Measurements from ENCODE around the gene ARMC9.

The ARMC9 gene

DNA sequence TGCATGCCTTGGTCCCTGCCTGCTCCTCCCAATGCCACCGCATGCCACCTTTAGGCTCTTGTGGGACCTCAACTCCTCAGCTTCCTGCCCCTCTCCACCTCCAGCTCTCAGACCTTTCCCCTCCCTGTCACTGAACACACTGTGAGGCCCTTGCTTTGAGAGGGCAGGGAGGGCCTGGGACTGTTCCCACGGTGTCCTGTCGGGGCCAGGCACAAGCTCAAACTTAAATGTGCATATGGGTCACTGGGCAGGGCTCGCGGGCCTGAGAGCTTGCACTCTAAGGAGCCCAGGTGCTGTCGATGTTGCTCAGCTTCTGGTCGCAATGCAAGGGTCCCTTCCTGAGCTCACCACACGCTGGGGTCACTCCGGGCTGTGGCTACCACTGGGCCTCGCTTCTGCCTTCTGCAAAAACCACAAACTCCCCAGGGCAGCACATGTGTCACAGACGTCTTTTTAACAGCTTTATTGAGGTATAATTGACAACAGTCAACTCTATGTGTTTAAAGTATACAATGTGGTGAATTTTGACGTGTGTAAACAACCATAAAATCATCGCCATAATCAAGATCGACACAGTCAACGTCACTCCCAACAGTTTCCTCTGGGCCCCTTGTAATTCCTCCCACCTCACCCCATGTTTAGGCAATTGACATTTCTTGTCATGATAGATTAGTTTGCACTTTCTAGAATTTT, 185.1 kb downstream of the ARMC9 start:
- no peak for DNase-seq (ENCODE audit: low read depth)

DNA sequence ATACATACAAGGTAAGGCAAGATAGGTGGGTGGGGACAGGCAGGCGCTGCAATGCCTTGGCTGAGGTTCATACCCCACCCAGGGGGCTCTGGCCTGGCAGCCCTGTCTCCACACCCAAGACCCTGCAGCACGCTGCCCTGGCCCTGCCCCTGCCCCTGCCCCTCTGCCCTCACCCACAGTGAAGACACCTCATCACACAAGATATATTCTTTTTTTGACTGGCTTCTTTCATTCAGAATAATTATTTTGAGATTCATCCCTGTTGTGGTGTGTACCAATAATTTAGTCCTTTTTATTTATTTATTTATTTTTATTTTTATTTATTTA, 185.6 kb downstream of the ARMC9 start:
- no peak for DNase-seq (ENCODE audit: low read depth)

DNA sequence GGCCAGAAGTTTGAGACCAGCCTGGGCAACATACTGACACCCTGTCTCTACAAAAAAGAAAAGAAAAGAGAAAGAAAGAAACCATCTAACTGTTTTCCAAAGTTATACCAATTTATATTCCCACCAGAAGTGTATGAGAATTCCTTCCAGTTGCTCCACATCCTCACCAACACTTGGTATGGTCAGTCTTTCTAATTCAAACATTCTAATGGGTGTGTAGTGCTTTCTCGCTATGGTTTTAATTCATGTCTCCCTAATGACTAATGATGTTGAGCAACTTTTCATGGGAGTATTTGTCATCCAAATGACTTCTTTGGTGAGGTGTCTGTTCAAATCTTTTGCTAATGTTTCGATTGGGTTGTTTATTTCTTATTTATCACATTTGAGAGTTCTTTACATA, 186.5 kb downstream of the ARMC9 start:
- DNase-seq (ENCODE audit: low read depth): no peak

DNA sequence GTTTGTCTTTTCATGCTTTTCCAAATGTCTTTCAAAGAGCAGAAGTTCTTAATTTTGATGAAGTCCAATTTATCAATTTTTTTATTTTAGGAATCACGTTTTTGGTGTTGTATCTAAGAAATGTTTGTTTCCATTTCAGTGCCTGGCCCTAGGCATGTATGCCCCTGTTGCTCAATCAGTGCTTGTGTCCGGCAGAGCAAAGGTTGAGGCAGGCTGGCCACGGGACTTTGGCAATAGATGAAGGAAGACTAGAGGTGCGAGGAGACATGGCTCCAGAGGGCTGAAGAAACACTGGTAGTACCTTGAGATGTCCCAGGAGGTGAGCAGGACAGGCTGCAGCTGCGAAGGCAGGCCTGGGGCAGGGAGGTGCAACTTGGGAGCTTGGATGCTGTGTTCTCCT, 187.0 kb downstream of the ARMC9 start:
- DNase-seq (ENCODE audit: low read depth): no peak

DNA sequence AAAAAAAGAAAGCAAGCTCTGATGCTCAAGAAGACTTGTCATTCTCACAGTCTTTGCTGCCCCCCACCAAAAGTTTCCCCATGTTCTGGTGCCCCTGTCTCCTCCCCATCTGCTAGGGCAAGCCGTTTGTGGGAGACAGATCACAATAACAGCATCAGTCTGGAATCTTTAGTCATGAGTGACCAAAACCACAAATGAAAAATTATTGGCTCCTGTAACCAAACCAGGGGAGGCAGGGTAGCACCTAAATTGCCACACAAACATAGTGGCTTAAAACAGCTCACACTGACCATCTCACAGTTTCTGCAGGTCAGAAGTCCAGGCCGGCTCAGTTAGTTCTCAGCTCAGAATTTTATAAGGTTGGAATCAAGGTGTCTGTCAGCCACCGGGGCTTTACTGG, 188.0 kb downstream of the ARMC9 start:
- DNase-seq (ENCODE audit: low read depth): no peak

DNA sequence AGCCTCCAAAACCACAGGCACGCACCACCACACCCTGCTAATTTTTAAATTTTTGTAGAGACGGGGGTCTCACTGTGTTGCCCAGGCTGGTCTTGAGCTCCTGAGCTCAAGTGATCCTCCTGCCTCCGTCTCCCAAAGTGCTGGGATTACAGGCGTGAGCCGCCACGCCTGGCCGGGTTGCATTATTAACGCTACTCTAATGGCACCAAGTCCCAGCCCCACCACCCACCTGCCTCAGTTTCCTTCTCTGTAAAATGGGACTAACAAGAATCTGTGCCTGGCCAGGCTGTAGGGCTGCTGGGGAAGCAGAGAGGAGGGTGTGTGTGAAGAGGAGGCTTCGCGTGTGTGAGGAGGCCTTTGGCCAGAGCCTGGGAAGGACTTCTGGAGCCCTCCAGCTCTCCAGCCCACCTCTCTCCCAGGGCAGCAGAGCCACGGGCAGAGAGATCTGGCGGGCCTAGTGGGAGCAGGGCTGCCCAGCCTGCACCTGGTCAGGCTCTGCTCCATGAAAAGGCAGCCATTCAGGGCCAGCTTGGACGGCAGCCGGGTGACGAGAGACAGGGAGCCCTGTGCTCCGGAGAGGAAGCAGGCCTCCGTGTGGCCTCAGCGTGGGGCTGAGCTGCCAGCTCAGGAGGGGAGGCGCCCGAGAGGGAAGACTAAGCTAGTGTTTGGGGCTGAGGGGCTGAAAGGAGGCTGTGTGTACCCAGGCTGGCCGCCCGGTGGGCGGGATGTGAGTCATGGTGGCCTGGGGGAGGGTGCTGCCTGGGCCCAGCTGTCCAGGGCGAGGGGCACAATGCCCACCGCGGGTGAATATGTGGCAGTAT, 189.7 kb downstream of the ARMC9 start:
- no peak for DNase-seq (ENCODE audit: low read depth)

DNA sequence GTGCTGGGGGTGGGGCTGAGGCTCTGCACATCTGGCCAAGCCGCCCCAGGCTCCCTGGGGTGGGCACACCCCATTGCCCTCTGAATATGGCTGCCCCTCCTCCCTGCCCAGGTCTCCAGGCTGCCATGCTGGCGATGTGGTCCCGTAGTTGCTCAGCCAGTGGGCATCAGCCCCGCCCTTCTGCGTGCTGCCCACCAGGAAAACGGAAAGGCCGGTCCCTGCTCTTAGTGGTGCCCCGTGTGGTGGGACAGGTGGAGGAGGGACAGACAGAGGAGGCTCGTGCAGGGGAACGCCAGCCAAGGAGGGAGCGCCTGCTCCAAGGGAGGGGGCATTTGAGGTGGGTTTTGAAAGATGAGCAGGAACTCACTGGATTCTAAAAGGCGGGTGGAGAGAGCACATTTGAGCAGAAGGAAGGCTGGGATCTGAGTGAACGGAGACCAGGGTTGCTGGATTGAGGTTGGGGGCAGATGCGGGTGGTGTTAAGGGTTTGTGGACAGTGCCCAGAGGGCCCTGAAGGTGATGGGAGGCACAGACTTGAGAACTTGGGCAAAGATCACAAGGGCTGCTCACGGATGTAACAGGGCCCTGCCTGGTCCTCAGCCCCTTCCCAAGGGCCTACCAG, 190.4 kb downstream of the ARMC9 start:
- DNase-seq (ENCODE audit: low read depth): no peak

DNA sequence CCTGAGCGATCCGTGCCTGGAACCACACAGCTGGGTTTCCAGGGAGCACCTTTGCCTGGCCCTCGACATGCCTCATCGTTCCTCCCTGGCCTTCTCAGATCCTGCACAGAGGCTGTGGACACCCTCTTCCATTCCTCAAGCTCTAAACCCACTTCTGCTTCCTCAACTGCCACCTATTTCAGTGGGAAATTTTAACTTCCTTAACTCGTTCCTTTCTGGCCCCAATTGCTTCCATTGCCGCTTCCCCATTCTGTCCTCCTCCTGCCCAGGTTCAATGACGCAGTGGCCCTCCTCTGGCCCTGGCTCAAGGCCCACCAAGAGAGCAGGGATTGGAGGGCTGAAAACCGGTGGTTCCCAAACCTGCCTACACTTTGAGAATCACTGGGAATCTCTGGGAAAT, 192.2 kb downstream of the ARMC9 start:
- DNase-seq (ENCODE audit: low read depth): no peak

DNA sequence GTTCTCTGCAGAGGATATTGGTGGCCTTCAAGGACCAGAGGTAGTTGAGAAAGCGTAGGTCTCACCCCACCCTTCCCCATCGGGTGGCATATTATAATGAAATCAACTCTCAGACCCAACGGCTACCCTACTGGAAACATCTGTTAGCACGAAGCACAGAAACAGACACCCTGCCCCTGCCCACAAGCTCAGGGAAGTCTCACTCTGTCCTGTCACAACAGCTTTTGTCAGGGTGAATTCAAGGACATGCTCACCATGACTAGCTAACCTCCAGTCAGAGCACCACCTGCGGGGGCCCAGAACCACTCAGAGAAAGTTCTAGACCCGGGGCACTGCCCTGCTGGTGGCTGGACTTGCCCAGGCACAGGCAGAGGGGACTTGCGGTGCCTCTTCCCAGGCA, 193.6 kb downstream of the ARMC9 start:
- DNase-seq (ENCODE audit: low read depth): no peak

DNA sequence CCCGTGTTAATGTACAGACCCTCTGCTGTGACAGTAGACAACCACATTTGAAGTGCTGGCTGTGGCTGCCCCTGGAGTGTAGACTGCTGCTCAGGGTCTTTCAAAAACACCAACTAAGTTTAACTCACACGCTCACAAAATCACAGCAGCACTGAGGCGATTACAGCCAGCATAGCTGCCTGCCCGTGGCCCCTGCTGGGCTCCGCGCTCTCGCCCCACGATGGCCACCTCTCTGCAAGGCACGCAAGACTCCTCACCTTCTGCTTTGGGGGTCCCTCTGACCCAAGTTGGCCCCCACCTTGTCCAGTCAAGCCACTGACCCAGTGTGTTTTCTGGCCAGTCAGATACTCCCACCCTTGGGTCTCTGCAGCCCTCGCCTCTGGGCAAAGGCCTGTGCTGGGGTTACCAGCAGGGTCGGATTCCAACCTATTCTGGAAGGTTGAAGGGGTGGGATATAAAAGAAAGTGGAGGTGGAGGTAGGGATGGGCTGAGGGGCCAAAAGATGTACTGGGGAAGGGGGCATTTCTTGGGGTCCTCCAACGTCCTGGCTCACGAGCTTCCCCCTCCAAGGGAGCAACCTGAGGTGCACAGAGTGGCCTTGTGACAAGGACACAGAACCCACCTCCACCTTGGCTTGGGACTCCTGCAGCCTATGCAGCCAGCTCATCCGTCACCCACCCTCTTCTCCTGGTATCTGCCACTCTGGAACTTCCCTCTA, 194.2 kb downstream of the ARMC9 start:
- no peak for DNase-seq (ENCODE audit: low read depth)

DNA sequence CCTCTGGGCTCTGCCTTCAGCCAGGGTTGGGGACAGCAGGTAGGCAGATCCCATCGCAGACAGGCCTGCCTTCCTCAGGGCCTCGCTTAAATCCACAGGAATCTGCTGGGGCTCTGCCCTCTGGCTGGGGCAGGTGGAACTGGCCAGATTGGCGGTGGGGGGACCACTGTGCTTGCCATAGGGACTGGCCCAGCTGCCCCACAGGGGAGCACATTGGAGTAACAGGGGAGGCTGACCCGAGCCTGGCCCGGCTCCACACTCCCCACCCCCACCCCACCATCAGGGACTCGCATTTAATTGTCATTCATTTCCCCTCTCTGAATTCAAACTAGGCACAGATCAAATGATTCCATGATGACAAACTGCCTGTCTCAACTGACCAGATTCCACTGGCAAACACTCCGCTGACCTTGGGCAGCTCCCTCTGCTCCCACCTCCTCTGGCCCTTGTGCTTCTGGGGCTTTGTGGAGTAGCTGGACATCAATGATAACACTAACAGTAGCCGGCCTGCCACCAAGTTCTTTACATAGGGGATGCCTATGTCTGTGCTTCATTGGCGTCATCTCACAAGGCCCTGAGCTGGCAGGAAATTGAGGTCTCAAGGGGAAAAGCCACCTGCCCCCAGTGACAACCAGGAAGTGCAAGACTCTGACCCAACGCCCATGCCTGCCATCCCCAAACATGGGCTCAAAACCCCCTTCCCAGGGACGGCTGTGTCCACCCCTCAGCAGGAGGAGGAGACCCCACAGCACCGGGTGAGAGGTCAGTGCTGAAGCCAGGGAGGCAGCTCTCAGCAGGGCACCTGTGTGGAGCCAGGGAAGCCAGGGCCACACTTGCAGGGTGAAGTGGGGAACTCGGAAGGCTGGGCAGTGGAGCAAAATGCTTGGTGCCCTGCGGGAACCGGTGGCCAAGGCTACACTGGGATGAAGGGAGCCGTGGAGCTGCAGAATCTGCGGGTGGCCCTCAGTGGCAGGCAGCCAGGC, 195.0 kb downstream of the ARMC9 start:
- peak; percentile 32 for DNase-seq (ENCODE audit: low read depth)

DNA sequence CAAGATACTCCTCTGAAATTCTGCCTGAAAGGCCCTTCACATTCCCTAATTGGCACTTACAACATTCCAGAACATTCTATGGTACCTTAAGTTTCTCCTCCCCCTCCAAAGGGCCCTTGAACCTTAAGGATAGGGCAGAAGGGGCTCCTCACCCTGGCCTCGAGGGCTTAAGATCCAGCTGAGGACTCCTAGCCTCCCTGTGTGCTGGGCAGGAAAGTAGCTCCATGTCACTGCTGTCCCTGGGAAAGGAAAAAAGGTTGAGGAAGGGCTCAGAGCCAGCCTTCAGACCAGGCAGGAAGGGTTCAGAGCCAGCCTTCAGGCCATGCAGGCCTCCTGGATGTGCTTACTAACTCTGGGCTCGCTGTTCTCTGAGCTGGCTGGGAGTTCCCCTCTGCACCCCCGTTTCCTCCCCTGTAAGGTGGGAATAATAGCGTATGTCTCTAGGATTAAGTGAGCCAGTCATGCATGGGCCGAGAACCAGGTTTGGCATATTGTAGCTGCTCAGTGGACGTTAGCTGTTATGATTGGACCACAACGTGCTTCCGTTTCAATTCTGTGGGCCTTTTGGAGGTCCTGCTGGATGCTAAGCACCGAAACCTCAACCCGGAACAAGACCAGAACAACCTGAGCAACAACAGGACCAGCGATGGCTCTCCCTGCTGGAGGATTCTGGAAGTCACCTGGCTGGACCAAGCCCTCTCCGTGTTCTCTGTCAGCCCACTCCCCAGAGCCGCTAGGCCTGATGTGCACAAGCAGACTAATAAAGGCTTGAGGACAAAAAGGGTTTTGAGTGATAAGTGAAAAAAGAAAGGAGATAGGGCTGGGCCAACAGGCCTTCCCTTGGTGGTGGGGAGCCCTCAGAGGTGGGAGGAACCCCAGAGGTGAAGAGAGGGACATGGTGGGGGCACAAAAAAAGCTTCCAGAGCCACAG, 196.0 kb downstream of the ARMC9 start:
- no peak for DNase-seq (ENCODE audit: low read depth)

DNA sequence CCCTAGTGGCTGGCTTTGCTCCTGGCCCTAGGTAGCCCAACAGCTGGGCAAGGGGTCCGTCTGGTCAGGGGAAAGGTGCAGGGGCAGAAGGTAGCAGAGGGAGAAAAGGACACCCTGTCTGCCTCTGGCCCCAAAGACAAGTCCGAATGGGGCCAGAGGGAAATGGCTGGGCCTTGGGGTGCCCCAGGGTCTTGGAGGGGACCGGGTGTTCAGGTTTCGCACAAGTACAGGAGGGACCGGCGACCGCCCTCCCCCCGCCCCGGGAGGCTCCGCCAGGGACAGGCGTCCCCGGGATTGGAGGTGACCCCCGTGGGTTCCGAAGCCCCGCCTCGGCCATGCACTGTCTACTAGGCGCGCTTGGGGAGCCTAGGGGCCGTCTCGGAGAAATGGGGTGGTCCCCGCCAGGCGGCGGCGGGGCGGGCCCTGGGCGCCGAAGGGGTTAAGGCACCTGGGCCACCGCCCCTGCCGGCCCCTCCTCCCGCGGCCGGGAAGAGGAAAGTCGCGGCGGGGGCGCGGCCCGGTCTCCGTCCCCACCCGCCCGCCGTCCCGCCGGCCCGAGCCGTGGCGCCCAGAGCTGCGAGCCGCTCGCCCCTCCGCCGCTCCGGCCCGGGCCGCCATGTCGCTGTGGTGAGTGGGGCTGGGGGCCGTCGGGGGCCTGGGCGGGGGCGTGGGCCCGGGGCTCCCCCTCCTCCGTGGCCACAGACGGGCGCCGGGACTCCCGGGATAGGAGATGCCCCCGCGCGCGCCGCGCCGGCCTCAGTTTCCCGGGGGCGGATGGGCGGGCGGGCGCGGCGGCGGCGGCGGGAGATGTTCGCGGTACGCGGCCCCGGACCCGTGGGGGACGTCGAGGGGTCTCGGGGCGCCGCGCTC, 197.0 kb downstream of the ARMC9 start, which contains the start of gene B3GNT7:
Gene B3GNT7 (plus strand): TSS at position 523 of the 870 bp plus-strand sequence. CDS start 94 bp downstream, at position 617.
- DNase-seq (ENCODE audit: low read depth): no peak

DNA sequence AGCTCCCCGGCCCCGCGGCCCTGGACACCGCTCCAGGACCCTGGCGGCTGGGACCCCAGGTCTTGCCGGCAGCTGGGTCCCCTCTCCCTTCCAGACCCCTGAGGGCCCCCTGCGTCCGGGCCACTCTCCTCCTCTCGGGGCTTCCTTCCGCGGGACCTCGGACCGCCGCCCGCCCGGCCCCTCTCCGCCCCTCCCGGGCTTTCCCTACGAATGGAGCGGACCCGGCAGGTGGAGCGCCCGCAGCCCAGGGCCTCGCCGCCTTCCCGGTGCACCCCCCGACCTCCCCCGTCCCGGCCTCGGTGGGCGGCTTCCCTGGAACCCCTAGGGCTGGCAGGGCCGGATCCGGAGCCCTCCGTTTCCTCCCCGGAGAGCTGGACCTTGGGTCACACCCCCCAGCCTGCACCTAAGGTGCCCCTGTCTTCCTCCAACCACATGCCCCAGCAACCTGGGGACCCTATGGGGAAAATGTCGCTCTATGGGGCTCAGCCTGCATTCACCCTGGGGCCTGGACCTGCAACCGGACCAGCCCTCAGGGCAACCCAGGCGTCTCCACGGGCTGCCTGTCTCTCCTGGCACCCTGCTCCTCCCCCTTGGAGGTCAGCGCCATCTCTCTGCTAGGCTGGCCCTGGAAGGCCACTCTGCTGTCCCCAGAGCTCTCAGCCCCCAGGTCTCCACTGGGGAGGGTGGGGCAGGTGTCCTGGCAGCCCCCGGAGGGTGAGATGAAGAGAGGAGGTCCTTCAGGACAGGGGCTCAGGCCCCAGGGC, 197.8 kb downstream of the ARMC9 start:
- DNase-seq (ENCODE audit: low read depth): no peak

DNA sequence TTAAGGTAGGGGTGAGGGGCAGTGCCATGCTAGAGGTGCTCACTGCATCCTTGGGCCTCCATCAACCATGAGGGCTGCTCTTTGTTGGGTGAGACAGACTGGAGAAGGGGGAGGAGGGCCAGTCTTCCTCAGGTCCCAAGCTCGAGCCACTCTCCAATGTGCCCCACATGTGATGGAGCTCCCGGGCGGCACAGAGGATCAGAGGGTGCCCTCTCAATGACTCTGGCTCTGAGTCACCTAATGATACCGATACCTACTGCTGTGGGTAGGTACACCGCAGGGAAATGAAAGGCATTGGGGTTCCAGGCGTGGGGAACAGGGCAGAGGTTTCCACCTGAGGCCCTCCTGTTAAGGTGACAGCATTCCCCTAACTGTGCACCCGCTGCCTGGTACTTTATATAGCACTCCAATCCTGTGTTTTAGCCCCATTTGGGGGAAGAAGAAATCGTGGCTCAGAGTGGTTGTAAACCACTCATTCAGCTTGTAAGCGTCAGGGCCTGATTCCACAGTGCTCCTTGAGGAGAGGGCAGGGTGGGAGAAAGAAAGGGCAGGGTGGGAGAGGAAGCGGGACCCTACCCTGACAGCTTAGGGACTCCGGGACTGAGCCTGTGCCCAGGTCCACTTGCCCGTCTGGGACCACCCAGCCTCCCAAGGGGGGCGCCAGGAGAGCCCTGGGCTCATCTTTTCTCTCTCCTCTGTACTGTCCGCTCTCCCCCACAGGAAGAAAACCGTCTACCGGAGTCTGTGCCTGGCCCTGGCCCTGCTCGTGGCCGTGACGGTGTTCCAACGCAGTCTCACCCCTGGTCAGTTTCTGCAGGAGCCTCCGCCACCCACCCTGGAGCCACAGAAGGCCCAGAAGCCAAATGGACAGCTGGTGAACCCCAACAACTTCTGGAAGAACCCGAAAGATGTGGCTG, 198.8 kb downstream of the ARMC9 start:
- no peak for DNase-seq (ENCODE audit: low read depth)

DNA sequence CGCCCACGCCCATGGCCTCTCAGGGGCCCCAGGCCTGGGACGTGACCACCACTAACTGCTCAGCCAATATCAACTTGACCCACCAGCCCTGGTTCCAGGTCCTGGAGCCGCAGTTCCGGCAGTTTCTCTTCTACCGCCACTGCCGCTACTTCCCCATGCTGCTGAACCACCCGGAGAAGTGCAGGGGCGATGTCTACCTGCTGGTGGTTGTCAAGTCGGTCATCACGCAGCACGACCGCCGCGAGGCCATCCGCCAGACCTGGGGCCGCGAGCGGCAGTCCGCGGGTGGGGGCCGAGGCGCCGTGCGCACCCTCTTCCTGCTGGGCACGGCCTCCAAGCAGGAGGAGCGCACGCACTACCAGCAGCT, 199.5 kb downstream of the ARMC9 start:
- DNase-seq (ENCODE audit: low read depth): no peak

DNA sequence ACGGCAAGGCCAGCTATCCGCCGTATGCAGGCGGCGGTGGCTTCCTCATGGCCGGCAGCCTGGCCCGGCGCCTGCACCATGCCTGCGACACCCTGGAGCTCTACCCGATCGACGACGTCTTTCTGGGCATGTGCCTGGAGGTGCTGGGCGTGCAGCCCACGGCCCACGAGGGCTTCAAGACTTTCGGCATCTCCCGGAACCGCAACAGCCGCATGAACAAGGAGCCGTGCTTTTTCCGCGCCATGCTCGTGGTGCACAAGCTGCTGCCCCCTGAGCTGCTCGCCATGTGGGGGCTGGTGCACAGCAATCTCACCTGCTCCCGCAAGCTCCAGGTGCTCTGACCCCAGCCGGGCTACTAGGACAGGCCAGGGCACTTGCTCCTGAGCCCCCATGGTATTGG, 200.2 kb downstream of the ARMC9 start:
- DNase-seq (ENCODE audit: low read depth): no peak

Measured in stimulated activated CD8-positive, alpha-beta memory T cell treated with anti-CD3 and anti-CD28 coated beads, Interleukin-12 subunit alpha, Interleukin-12 subunit beta, amount 100 ng/mL, for 4 hours (primary cell).